ENCODE data around the gene ETV5.

- TF ChIP-seq EZH2 (IDR thresholded peaks at IDR 0.05; ENCODE audit: borderline replicate concordance, insufficient read depth, low read depth, low read length, poor library complexity, severe bottlenecking) (no peak), CTCF (IDR thresholded peaks at IDR 0.05) (no peak)
Observed at GRCh38 chr3:186046838-186047237, 62.1 kb downstream of the ETV5 start.
